IMR-90 (cell line): ENCODE results near the gene PHF8. TPM values are rescaled to one million over a fixed set of nuclear protein-coding genes. Genes with fewer than 3 reads are reported as not detected.

ENCODE experiments used
- ATAC-seq: fragments of 200-7000 bp; cut with Tn5 transposase; 2 replicates; pipeline ENCODE4 v1.9.1; 2020; ENCODE audit warnings: low read depth, mild to moderate bottlenecking, moderate library complexity
- BruUV-seq: library from RNA; stranded (reverse); fragments of 400-500 nt; replicated peaks from 2 replicates; lab custom pipeline; 2021; lab: Mats Ljungman, UMichigan
- CTCF ChIA-PET: fragments of 300-600 bp; formaldehyde crosslinking; extraction: SDS; loops from one replicate; lab custom pipeline; 2021; ENCODE audit warnings: antibody characterized with exemption; lab: Yijun Ruan, JAX
- POLR2A ChIA-PET: fragments of 300-600 bp; sonication (Branson Sonifier 250); formaldehyde crosslinking; loops from one replicate; lab custom pipeline; 2022; ENCODE audit warnings: antibody characterized with exemption; ENCODE audit not compliant: unreplicated experiment; lab: Charles Lee
- DNase-seq: peaks from one replicate; pipeline ENCODE4 v3.0.0; 2013
- H2AFZ ChIP-seq: replicated peaks from 2 replicates; pipeline ENCODE3; 2013; ENCODE audit warnings: low read length, mild to moderate bottlenecking; ENCODE audit not compliant: poor library complexity
- H2AK5ac ChIP-seq: 2 replicates; pipeline ENCODE4 v1.6.1; 2013; ENCODE audit warnings: low read depth, low read length, inconsistent platforms
- H2AK9ac ChIP-seq: replicated peaks from 2 replicates; pipeline ENCODE3; 2013; ENCODE audit warnings: mild to moderate bottlenecking, low read depth, low read length, moderate library complexity; ENCODE audit not compliant: poor library complexity
- H2BK120ac ChIP-seq: 2 replicates; pipeline ENCODE4 v1.6.1; 2013; ENCODE audit warnings: low read depth, low read length, inconsistent platforms
- H2BK15ac ChIP-seq: 3 replicates; pipeline ENCODE4 v1.6.1; 2013; ENCODE audit warnings: low read depth, low read length, inconsistent platforms
- H2BK20ac ChIP-seq: 2 replicates; pipeline ENCODE4 v1.6.1; 2013; ENCODE audit warnings: low read depth, mild to moderate bottlenecking, inconsistent platforms, low read length, moderate library complexity
- H2BK5ac ChIP-seq: 2 replicates; pipeline ENCODE4 v1.6.1; 2013; ENCODE audit warnings: mild to moderate bottlenecking, low read depth, low read length, inconsistent platforms; ENCODE audit not compliant: poor library complexity, severe bottlenecking
- H3K14ac ChIP-seq: replicated peaks from 2 replicates; pipeline ENCODE4 v1.6.1; 2013; ENCODE audit warnings: low read depth, low read length, inconsistent platforms
- H3K18ac ChIP-seq: 2 replicates; pipeline ENCODE4 v1.6.1; 2013; ENCODE audit warnings: low read depth, low read length, control low read depth
- H3K23ac ChIP-seq: 2 replicates; pipeline ENCODE4 v1.6.1; 2013; ENCODE audit warnings: low read depth, low read length, inconsistent platforms
- H3K27ac ChIP-seq: 2 replicates; pipeline ENCODE4 v1.5.1; 2013; ENCODE audit warnings: mild to moderate bottlenecking, control low read depth, low read length; ENCODE audit not compliant: insufficient read depth
- H3K27me3 ChIP-seq: 2 replicates; pipeline ENCODE4 v1.6.1; 2013; ENCODE audit warnings: low read length; ENCODE audit not compliant: control insufficient read depth, insufficient read depth
- H3K36me3 ChIP-seq: 2 replicates; pipeline ENCODE4 v1.6.1; 2013; ENCODE audit warnings: low read length, mixed read lengths; ENCODE audit not compliant: control insufficient read depth, insufficient read depth
- H3K4ac ChIP-seq: 2 replicates; pipeline ENCODE4 v1.6.1; 2013; ENCODE audit warnings: low read depth, low read length, inconsistent platforms
- H3K4me1 ChIP-seq: 2 replicates; pipeline ENCODE4 v1.6.1; 2013; ENCODE audit warnings: low read length, mixed read lengths; ENCODE audit not compliant: control insufficient read depth, insufficient read depth
- H3K4me2 ChIP-seq: 2 replicates; pipeline ENCODE4 v1.6.1; 2013; ENCODE audit warnings: low read depth, mild to moderate bottlenecking, control low read depth, low read length, moderate library complexity
- H3K4me3 ChIP-seq: 2 replicates; pipeline ENCODE4 v1.5.1; 2013; ENCODE audit warnings: low read depth, mild to moderate bottlenecking, control low read depth, low read length, moderate library complexity; ENCODE audit not compliant: insufficient read depth
- H3K56ac ChIP-seq: 2 replicates; pipeline ENCODE4 v1.6.1; 2013; ENCODE audit warnings: low read length, inconsistent platforms; ENCODE audit not compliant: insufficient read depth; ENCODE audit errors: extremely low read depth
- H3K79me1 ChIP-seq, 2 experiments: 2 replicates each; pipeline ENCODE4 v1.6.1; 2013; ENCODE audit warnings: low read length in 2 of 2, inconsistent platforms in 1 of 2, low read depth in 1 of 2
- H3K9ac ChIP-seq: 2 replicates; pipeline ENCODE4 v1.6.1; 2013; ENCODE audit warnings: low read depth, low read length, control low read depth
- H3K9me1 ChIP-seq: 2 replicates; pipeline ENCODE4 v1.6.1; 2013; ENCODE audit warnings: low read length, inconsistent platforms; ENCODE audit not compliant: insufficient read depth
- H3K9me3 ChIP-seq: 2 replicates; pipeline ENCODE4 v1.6.1; 2013; ENCODE audit warnings: low read length; ENCODE audit not compliant: control insufficient read depth, insufficient read depth
- H4K20me1 ChIP-seq: 2 replicates; pipeline ENCODE4 v1.6.1; 2013; ENCODE audit warnings: low read length, inconsistent platforms; ENCODE audit not compliant: insufficient read depth
- H4K5ac ChIP-seq: 2 replicates; pipeline ENCODE4 v1.6.1; 2013; ENCODE audit warnings: mild to moderate bottlenecking, low read depth, low read length, control low read depth
- H4K8ac ChIP-seq, 2 experiments: 2 replicates each; pipeline ENCODE4 v1.6.1; 2013; ENCODE audit warnings: low read depth in 2 of 2, low read length in 2 of 2, control low read depth in 1 of 2, inconsistent platforms in 1 of 2
- H4K91ac ChIP-seq: 2 replicates; pipeline ENCODE4 v1.6.1; 2013; ENCODE audit warnings: low read depth, low read length, inconsistent platforms; ENCODE audit not compliant: insufficient read depth
- BHLHE40 ChIP-seq: fragments of 150-350 bp; IDR thresholded peaks from 2 replicates; pipeline ENCODE4 v1.6.1; 2016; ENCODE audit warnings: mild to moderate bottlenecking, low read depth, low read length
- CEBPB ChIP-seq: IDR thresholded peaks from 2 replicates; pipeline ENCODE4 v1.6.1; 2012; ENCODE audit warnings: low read depth, low read length, improper control_type of control experiment
- CHD1 ChIP-seq: IDR thresholded peaks from 2 replicates; pipeline ENCODE4 v1.6.1; 2012; ENCODE audit warnings: low read depth, low read length, improper control_type of control experiment
- CTCF ChIP-seq: conservative IDR thresholded peaks from 2 replicates; pipeline ENCODE4 v1.5.1; 2012; ENCODE audit warnings: mild to moderate bottlenecking, low read depth, low read length, improper control_type of control experiment
- ELK1 ChIP-seq: fragments of 150-350 bp; IDR thresholded peaks from 2 replicates; pipeline ENCODE4 v1.6.1; 2016; ENCODE audit warnings: low read depth, mild to moderate bottlenecking, low read length, moderate library complexity, borderline replicate concordance
- FOS ChIP-seq: fragments of 150-350 bp; IDR thresholded peaks from 2 replicates; pipeline ENCODE4 v1.6.1; 2016; ENCODE audit warnings: low read depth, low read length
- MAFK ChIP-seq: IDR thresholded peaks from 2 replicates; pipeline ENCODE4 v1.6.1; 2012; ENCODE audit warnings: low read depth, low read length, improper control_type of control experiment
- MAZ ChIP-seq: IDR thresholded peaks from 2 replicates; pipeline ENCODE4 v1.6.1; 2012; ENCODE audit warnings: low read depth, mild to moderate bottlenecking, low read length, improper control_type of control experiment, moderate library complexity, borderline replicate concordance
- MXI1 ChIP-seq: IDR thresholded peaks from 2 replicates; pipeline ENCODE4 v1.6.1; 2012; ENCODE audit warnings: low read depth, mild to moderate bottlenecking, low read length, moderate library complexity, borderline replicate concordance
- NFE2L2 ChIP-seq: fragments of 150-350 bp; IDR thresholded peaks from 2 replicates; pipeline ENCODE4 v1.6.1; 2016; ENCODE audit warnings: low read depth, mild to moderate bottlenecking, low read length
- POLR2A ChIP-seq: IDR thresholded peaks from 2 replicates; pipeline ENCODE4 v1.6.1; 2012; ENCODE audit warnings: mild to moderate bottlenecking, low read depth, low read length
- RAD21 ChIP-seq: IDR thresholded peaks from 2 replicates; pipeline ENCODE4 v1.6.1; 2012; ENCODE audit warnings: low read length, improper control_type of control experiment
- RCOR1 ChIP-seq: IDR thresholded peaks from 2 replicates; pipeline ENCODE4 v1.6.1; 2012; ENCODE audit warnings: mild to moderate bottlenecking, low read length, improper control_type of control experiment; ENCODE audit not compliant: insufficient replicate concordance
- RFX5 ChIP-seq: IDR thresholded peaks from 2 replicates; pipeline ENCODE4 v1.8.0; 2012; ENCODE audit warnings: low read depth, mild to moderate bottlenecking, low read length, moderate library complexity
- SMC3 ChIP-seq: fragments of 150-350 bp; IDR thresholded peaks from 2 replicates; pipeline ENCODE4 v1.6.1; 2016; ENCODE audit warnings: low read depth, mild to moderate bottlenecking, antibody characterized with exemption, low read length, moderate library complexity
- USF2 ChIP-seq: fragments of 150-350 bp; IDR thresholded peaks from 2 replicates; pipeline ENCODE4 v1.6.1; 2017; ENCODE audit warnings: mild to moderate bottlenecking, antibody characterized with exemption, low read length, low read depth
- WGBS, 2 experiments: methylation state at CpG; one replicate each; pipeline versions ENCODE4 v1.1.5 to v1.1.7; 2013; ENCODE audit warnings: missing lambda C conversion rate in 2 of 2; ENCODE audit not compliant: insufficient read length in 1 of 2; ENCODE audit errors: extremely low coverage in 2 of 2; 5-methylcytosine and 5-hydroxymethylcytosine counted together
- dilution Hi-C: fragments of 300-500 bp; cut with HindIII; formaldehyde crosslinking; loops from one replicate; pipeline ENCODE4 v1.14.3; 2018; ENCODE audit warnings: low sequenced_read_pairs; ENCODE audit not compliant: unreplicated experiment
- in situ Hi-C: fragments of 300-500 bp; cut with MboI; formaldehyde crosslinking; loops from 3 replicates; pipeline ENCODE4 v1.14.3; 2019; ENCODE audit warnings: low sequenced_read_pairs, inconsistent platforms, mixed read lengths
- intact Hi-C: fragments of 100-400 bp; cut with micrococcal nuclease; formaldehyde crosslinking; loops from 2 replicates; pipeline ENCODE4 v1.10.0; 2022
- polyA plus RNA-seq, 3 experiments: library from polyadenylated mRNA; depleted of rRNA; stranded (reverse); fragments of >200 nt; gene quantifications; 2 replicates each; pipeline ENCODE4 v1.2.3, GENCODE V29; 2012; ENCODE audit warnings: low replicate concordance in 1 of 3
- total RNA-seq: library from RNA; depleted of rRNA; stranded (reverse); fragments of >200 nt; gene quantifications from 2 replicates; pipeline ENCODE4 v1.2.3, GENCODE V29; 2012

PHF8 gene
- total and polyA plus RNA-seq, 2 of the 4 experiments (the other 2 are of a cell fraction) = 12.8 to 15.2 TPM

DNA sequence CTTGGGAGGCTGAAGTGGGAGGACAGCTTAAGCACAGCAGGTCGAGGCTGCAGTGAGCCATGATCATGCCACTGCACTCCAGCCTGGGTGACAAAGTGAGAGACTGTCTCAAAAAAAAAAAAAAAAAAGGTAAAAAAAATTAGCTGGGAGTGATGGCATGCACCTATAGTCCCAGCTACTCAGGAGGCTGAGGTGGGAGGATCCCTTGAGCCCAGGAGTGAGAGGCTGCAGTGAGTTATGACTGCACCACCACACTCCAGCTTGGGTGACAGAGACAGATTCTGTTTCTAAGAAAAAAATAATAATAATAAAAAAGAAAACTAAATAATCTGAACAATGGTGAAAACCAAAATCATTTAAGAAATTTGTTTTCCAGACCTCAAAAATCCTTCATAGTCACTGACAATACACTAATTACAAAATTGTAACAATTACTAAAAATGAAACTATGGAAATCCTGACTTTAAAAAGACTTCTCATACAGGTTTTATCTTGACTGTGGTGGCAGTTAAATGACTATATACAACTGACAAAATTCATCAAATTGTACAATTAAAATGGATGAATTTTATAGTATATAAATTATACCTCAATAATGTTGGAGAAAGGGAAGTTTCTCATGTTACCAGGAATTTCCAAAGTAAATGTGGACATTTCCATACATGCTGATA is 31.3 kb downstream of the PHF8 start:
- no peak overlapping the region for H4K91ac ChIP-seq
- WGBS, 2 experiments = no CpG with 5 or more reads among the region's 1 CpG
- no peaks in the 10 kb centered on the region for H3K9me1 ChIP-seq
- dilution Hi-C loops = no loop called here
- in situ Hi-C loops = no loop called here
- no peak overlapping the region for H3K56ac ChIP-seq
- no peak overlapping the region for H2BK15ac ChIP-seq
- H3K27ac ChIP-seq = no peak overlapping the region
- no peak overlapping the region for H2AK9ac ChIP-seq
- no peak overlapping the region for H2BK20ac ChIP-seq
- H4K20me1 ChIP-seq = no peaks in the 10 kb centered on the region
- intact Hi-C loops = no loop called here
- no peaks in the 10 kb centered on the region for H3K27me3 ChIP-seq
- DNase-seq = no peak
- no peak overlapping the region for H4K5ac ChIP-seq
- BruUV-seq = no TSS peak
- H3K9ac ChIP-seq = no peak overlapping the region
- ChIA-PET POLR2A (no interaction called here), CTCF (no interaction called here)
- H3K4me1 ChIP-seq = no peaks in the 10 kb centered on the region
- no peak overlapping the region for H3K4me2 ChIP-seq
- peaks cover 23% of the 10 kb centered on the region for H3K36me3 ChIP-seq
- no peaks in the 10 kb centered on the region for H3K9me3 ChIP-seq
- H4K8ac ChIP-seq = no peak overlapping the region
- H2AK5ac ChIP-seq = no peak overlapping the region
- H3K4me3 ChIP-seq = no peak overlapping the region
- no peak overlapping the region for H3K18ac ChIP-seq
- no peak overlapping the region for H2BK120ac ChIP-seq
- H3K79me1 ChIP-seq = no peaks in the 10 kb centered on the region
- H3K4ac ChIP-seq = no peak overlapping the region
- no peak overlapping the region for H2BK5ac ChIP-seq
- no peak for ATAC-seq
- no peak overlapping the region for H3K14ac ChIP-seq
- H3K23ac ChIP-seq = no peak overlapping the region
- H2AFZ ChIP-seq = no peak overlapping the region
- TF ChIP-seq SMC3 = no peak
- TF ChIP-seq RAD21 = no peak
- TF ChIP-seq RFX5 = no peak
- TF ChIP-seq MAFK = no peak
- TF ChIP-seq USF2 = no peak
- no peak for TF ChIP-seq ELK1
- no peak for TF ChIP-seq MAZ
- no peak for TF ChIP-seq RCOR1
- no peak for TF ChIP-seq BHLHE40
- TF ChIP-seq NFE2L2 = no peak
- no peak for TF ChIP-seq FOS
- TF ChIP-seq POLR2A = no peak
- TF ChIP-seq MXI1 = no peak
- no peak for TF ChIP-seq CHD1
- TF ChIP-seq CEBPB = no peak
- TF ChIP-seq CTCF = no peak
